Measurements from ENCODE around the gene UBE3B. TPM values are rescaled to one million over a fixed set of nuclear protein-coding genes. Genes with fewer than 3 reads are reported as not detected.

Gene UBE3B
- total RNA-seq, 1 experiment from 2014 or later, result 17.0 TPM

DNA sequence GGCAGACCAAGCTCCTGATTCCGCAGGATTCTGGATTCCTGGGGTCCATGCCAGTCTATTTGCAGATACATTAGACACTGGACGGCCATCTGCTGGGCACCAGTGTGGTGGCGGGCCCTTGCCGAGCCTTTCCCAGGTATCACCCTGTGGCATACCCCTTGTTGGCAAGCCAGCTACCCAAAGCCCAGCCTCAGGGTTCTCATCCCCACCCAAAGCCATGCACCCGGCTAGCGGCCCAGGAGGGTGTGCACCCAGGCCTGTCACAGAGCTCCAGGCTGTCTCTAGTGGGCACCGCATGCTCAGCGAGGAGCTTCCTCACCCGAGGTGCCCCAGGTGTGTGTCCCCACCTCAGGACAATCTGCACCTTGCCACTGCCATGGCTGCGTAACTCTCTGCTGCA, 82.2 kb downstream of the UBE3B start:
- Histone ChIP-seq H3K4me3 (ENCODE audit: insufficient read depth, low read depth, low read length) (no peak overlapping the region), H3K27me3 (ENCODE audit: control insufficient read depth, insufficient read depth, low read length) (no peaks in the 10 kb centered on the region), H3K36me3 (replicated peaks; ENCODE audit: control insufficient read depth, insufficient read depth, low read length) (peaks cover 2% of the 10 kb centered on the region)
- no peak for DNase-seq

DNA sequence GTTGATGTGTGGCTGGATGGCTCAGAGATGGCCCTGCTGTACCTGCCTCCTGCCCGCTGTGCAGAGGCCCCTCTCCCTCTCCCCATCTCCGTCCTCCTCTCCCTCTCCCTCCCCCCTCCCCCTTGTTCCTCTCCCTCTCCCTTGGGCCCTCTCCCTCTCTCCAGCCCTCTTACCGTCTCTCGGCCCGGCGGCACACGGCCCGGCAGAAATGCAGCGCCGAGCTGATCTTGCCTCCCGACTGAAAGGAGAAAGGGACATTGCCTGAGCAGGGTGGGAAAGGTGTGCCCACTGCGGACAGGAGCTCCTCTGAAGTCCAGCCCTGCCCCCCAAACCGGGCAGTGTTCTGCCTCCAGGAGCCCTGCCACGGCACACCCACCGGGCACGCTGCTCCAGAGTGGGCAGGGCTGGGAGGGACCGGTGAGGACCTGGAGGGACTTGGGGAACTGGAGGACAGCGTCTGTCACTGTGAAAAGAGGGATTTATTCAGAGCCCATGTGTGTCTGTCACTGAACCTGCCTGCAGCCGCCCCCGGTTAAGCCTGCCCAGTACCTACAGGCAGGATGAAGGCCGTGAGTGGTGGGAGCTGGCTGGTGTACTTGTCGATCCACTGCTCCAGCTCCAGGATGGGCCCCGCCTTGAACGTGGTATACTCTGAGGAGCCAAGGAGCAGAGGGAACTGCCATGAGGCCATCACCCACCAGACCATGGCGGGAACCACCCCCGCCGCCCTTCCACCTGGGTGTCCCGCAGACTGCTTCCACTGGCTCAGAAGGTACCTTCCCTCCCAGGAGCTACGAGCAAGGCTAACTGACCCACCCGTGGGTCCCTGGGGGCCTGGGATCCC, 83.7 kb downstream of the UBE3B start:
- no peaks in the 10 kb centered on the region for H3K27me3 ChIP-seq (ENCODE audit: control insufficient read depth, insufficient read depth, low read length)
- no peak for DNase-seq
- no peak overlapping the region for H3K4me3 ChIP-seq (ENCODE audit: insufficient read depth, low read depth, low read length)
- peaks cover 6% of the 10 kb centered on the region for H3K36me3 ChIP-seq (replicated peaks; ENCODE audit: control insufficient read depth, insufficient read depth, low read length)

DNA sequence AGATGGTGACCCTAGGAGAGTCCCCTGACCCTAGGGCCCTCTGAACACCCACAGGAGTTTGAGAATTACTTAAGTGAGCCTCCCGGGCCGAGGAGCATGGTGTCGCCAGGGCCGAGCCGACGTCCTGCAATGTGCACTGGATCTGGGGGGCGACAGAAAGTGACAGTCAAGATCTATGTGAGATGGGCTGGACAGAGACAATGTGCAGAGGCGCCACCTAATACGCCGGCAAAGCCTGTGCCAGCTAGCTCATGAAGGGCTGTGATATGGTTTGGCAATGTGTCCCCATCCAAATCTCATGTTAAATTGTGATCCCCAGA, 84.2 kb downstream of the UBE3B start:
- peaks cover 7% of the 10 kb centered on the region for H3K36me3 ChIP-seq (replicated peaks; ENCODE audit: control insufficient read depth, insufficient read depth, low read length)
- no peak overlapping the region for H3K4me3 ChIP-seq (ENCODE audit: insufficient read depth, low read depth, low read length)
- no peaks in the 10 kb centered on the region for H3K27me3 ChIP-seq (ENCODE audit: control insufficient read depth, insufficient read depth, low read length)
- no peak for DNase-seq

DNA sequence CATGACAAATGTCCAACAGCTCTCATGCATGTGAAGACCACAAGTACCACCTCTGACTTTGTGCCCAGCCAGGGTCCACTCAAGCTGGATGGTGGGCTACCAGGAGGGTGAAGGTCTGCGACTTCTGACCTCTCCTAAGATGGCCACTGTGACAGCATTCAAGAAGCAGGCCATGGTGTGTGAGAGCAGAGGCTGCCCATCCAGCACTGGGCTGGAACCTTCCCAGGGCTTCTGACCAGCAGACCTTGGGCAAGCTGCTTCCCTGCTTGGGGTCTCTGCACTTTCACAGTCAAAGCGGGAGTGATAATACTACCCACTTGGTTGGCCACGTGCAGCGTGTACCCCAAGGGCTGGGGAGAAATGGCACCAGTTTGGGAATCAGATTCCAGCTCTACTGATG, 85.4 kb downstream of the UBE3B start:
- Histone ChIP-seq H3K27me3 (ENCODE audit: control insufficient read depth, insufficient read depth, low read length) (no peaks in the 10 kb centered on the region), H3K36me3 (replicated peaks; ENCODE audit: control insufficient read depth, insufficient read depth, low read length) (peaks cover 7% of the 10 kb centered on the region), H3K4me3 (ENCODE audit: insufficient read depth, low read depth, low read length) (no peak overlapping the region)
- no peak for DNase-seq

DNA sequence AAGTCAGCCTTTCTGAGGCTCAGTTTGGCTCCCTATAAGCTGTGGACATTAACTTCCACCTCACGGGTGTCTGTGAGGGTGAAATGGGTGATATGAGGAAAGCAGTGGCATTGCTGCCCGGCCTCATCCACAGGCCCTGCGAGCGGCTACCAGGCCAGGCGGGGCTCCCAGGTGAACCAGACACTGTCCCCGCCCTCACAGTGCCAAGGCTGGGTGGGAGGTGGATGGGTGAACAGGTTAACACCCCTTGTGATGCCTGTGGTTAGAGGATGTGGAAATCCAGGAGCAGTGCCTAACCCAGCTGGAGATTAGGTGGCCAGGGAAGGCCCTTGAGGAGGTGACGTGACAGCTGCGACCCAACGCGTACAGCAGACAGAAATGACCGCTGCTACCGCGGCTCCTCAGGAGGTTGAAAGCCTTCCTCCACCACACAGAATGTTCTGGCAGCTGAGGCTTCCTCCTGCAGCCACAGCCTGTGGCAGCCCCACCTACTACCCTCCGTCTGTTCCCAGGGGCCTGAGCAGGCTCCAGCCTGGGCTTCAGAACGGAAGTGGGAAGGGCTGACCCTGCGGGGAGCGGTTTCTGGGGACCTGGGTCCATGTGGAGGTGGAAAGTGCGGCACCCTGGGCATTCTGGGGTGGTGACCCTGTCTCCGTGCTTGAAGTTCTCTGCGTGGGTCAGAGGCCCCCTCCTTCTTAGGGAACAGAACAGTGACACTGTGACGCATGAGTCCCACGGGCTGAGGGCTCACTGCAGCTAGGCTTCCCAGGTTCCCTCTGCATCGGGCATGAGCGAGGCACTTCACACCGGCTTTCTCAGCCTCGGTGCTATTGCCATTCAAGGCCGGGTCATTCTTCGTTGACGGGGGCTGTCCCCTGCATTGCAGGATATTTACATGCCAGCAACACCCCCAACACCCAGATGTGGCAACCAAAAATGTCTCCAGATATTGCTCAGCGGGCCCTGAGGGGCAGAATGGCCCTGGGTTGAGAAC, 86.2 kb downstream of the UBE3B start:
- DNase-seq, result no peak

DNA sequence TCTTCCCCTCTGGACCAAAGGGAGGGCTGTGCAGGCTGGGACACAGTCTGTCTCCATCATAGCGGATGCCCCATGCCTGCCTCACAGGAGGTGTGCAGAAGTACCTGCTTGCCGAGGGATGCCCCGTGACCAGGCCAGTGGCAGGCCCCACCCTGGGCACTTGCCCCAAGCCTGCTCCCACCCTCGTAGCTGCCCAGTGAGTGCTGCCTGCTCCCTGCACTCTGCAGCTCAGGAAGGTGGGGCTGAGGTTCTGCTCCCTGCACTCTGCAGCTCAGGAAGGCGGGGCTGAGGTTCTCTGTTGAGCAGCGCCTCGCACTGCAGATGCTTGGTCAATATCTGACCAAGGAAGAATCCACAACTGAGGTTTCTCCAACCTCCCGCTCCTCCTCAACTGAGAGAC, 89.0 kb downstream of the UBE3B start:
- no peak for DNase-seq
- no peaks in the 10 kb centered on the region for H3K27me3 ChIP-seq (ENCODE audit: control insufficient read depth, insufficient read depth, low read length)
- H3K4me3 ChIP-seq (ENCODE audit: insufficient read depth, low read depth, low read length), result no peak overlapping the region
- peaks cover 9% of the 10 kb centered on the region for H3K36me3 ChIP-seq (replicated peaks; ENCODE audit: control insufficient read depth, insufficient read depth, low read length)

More for the DNA sequence above, 86.2 kb downstream of the UBE3B start:
- no peaks in the 10 kb centered on the region for H3K27me3 ChIP-seq (ENCODE audit: control insufficient read depth, insufficient read depth, low read length)
- H3K4me3 ChIP-seq (ENCODE audit: insufficient read depth, low read depth, low read length), result no peak overlapping the region
- peaks cover 9% of the 10 kb centered on the region for H3K36me3 ChIP-seq (replicated peaks; ENCODE audit: control insufficient read depth, insufficient read depth, low read length)

DNA sequence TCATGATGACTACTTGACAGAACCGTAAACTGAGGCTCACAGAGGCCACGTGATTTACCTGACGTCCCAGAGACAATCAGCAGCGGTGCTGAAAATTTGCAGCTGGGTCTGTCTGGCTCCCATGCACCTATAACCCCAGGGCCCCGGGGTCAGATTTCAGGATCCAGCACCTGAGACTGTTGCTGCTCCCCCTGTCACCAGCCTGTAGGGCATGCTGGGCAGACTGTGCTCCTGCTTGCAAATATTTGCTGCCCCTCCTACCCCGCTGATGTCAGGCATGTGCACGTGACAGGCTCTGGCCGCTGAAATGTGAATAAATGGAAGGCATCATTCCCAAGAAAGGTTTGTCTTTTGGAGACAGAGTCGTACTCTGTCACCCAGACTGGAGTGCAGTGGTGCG, 89.9 kb downstream of the UBE3B start:
- Histone ChIP-seq H3K4me3 (ENCODE audit: insufficient read depth, low read depth, low read length) (no peak overlapping the region), H3K27me3 (ENCODE audit: control insufficient read depth, insufficient read depth, low read length) (no peaks in the 10 kb centered on the region), H3K36me3 (replicated peaks; ENCODE audit: control insufficient read depth, insufficient read depth, low read length) (peaks cover 9% of the 10 kb centered on the region)
- no peak for DNase-seq

DNA sequence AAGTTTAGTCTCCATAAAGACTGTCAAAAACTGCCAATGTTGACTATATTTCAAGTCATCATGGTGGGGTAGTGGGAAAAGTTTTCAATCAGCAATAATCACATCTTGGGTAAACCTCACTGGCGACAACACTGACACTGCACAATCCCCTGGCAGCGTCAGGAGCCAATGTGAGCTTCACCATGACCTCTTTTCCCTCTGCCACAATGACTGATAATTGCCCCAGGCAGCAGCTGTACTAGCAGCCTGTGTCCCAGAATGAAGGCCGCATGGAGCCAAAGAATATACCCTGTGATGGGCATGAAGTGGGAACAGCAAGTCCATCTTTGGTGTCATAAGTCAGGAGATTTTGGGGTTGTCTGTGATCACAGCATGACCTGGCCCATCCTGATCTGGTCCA, 90.5 kb downstream of the UBE3B start:
- Histone ChIP-seq H3K27me3 (ENCODE audit: control insufficient read depth, insufficient read depth, low read length) (no peaks in the 10 kb centered on the region), H3K4me3 (ENCODE audit: insufficient read depth, low read depth, low read length) (no peak overlapping the region), H3K36me3 (replicated peaks; ENCODE audit: control insufficient read depth, insufficient read depth, low read length) (peaks cover 7% of the 10 kb centered on the region)
- DNase-seq, result no peak

DNA sequence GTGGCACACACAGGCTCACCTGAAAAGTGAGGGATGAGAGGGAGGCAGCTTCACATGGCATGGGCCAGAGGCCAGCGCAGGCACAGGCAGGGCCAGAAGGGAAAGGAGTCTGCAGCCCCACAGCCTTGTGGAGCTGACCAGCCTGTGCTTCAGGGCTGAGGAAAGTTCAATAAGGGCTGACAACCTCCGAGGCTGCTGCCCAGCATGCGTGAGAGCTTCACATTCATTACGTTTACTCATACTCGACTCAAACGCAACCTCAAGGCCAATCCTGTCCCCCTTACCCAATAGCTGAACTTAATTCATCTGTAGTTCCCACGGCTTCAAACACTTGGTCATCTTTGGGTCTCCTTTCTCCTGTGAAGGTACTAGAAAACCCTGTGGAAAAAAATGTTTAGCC, 91.1 kb downstream of the UBE3B start:
- no peak overlapping the region for H3K4me3 ChIP-seq (ENCODE audit: insufficient read depth, low read depth, low read length)
- DNase-seq, result no peak
- H3K27me3 ChIP-seq (ENCODE audit: control insufficient read depth, insufficient read depth, low read length), result no peaks in the 10 kb centered on the region
- peaks cover 7% of the 10 kb centered on the region for H3K36me3 ChIP-seq (replicated peaks; ENCODE audit: control insufficient read depth, insufficient read depth, low read length)

DNA sequence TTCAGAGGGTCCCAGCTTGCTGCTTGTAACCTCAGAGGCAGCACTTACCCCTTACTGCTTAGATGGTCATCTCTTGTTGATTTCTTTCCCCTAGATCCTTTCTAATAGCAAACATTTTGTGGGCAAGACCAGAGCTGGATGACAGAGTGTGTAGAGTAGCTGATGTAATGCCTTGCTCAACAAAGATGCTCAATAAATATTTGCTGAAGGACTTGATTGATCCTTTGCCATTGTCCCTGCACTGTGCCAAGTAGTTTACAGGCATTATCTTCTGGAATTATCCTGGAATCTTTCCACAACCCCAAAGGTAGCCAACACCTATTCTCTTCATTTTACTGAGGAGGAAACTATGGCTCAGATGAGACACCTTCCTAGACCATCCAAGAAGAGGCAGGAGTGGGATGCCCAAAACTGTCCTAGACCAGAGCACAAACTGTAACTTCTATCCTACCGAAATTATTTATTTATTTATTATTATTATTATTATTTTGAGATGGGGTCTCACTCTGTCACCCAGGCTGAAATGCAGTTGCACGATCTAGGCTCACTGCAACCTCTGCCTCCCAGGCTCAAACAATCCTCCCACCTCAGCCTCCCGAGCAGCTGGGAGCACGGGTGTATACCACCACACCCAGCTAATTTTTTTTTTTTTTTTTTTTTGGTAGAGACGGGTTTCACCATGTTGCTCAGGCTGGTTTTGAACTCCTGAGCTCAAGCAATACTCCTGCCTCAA, 94.5 kb downstream of the UBE3B start:
- Histone ChIP-seq H3K36me3 (replicated peaks; ENCODE audit: control insufficient read depth, insufficient read depth, low read length) (peaks cover 6% of the 10 kb centered on the region), H3K27me3 (ENCODE audit: control insufficient read depth, insufficient read depth, low read length) (no peaks in the 10 kb centered on the region), H3K4me3 (ENCODE audit: insufficient read depth, low read depth, low read length) (no peak overlapping the region)
- DNase-seq, result no peak

DNA sequence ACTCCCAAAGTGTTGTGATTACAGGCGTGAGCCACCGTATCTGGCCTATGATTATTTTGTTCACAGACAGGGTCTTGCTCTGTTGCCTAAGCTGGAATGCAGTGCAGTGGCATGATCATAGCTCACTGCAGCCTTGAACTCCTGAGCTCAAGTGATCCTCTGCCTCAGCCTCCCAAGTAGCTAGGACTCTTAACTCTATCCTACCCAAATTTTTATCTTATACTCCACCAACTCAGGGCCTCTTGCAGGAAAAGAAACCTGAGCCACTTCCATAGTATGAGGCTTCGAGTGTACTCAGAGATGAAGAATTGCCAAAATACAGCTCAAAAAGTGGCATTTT, 95.0 kb downstream of the UBE3B start:
- Histone ChIP-seq H3K27me3 (ENCODE audit: control insufficient read depth, insufficient read depth, low read length) (no peaks in the 10 kb centered on the region), H3K36me3 (replicated peaks; ENCODE audit: control insufficient read depth, insufficient read depth, low read length) (peaks cover 10% of the 10 kb centered on the region), H3K4me3 (ENCODE audit: insufficient read depth, low read depth, low read length) (no peak overlapping the region; the same call in 1 of the 2 replicates)
- DNase-seq, result no peak

DNA sequence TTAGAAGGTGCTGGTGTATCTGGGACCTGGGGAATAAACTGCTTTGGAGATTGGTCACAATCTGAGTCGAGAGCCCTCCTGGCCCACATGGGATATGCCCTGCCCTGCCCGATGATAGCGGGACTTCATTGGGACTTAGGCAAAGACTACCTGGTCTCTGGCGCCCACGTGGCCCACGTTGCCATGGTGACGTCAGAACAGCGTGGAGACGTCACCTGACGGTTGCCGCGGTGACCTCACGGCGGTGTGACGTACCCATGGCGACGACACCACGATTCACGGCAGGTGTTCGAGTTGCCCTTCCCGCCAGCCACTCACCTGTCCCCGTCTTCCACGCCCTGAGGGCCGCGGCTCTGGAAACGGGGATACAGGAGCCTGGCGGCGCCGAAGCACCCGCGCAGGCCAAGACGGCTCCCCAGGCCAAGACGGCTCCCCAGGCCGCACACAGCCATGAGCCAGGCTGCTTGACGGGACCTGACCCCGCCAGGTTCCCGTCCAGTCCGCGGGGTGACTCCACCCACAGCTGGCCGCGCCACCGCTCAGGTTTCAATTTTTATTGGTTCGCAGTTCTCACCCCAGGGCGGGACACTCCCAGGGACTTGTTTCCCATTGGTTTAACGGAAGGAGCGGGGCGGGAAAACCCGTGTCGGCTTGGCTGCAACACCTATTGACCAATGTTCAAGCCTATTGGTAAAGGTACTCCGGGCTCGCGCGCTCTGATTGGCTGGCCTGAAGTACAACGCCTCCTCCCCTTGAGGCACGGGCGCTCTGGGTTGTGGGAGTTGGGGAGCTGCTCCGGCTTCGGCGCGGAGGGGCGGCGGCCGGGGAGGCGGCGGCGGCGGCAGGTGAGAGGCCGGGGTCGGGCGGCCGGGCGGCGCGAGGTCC, 95.8 kb downstream of the UBE3B start, which contains the start of the genes MMAB and MVK:
Gene MMAB, minus strand, starts transcription at position 476 of the 885 bp plus-strand sequence. Its CDS starts 24 bp downstream, at position 452.
Gene MVK, plus strand, starts transcription at position 766 of the 885 bp plus-strand sequence. CDS start 1,029 bp downstream, outside the sequence.
- no peaks in the 10 kb centered on the region for H3K27me3 ChIP-seq (ENCODE audit: control insufficient read depth, insufficient read depth, low read length)
- H3K36me3 ChIP-seq (replicated peaks; ENCODE audit: control insufficient read depth, insufficient read depth, low read length), result peaks cover 17% of the 10 kb centered on the region
- H3K4me3 ChIP-seq (ENCODE audit: insufficient read depth, low read depth, low read length), result peak within 1 kb of the TSS; percentile 68
- DNase-seq, result peak; percentile 99

DNA sequence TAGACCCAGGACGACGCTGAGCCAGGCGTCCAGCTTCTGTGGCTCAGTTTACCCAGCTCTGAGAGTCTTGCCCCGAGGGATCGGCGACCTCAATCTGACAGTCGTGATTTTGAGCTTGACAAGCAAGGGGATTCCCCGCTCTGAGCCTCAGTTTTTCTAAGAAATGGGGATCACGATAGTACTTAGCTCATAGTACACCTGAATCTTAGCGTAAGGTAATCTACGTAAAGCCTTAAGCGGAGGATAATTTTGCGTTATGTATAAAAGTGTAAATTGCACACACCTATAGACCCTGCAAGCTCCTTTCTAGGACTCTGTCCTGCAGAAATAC, 96.4 kb downstream of the UBE3B start:
- Histone ChIP-seq H3K4me3 (ENCODE audit: insufficient read depth, low read depth, low read length) (peak overlapping the region; percentile 63), H3K27me3 (ENCODE audit: control insufficient read depth, insufficient read depth, low read length) (no peaks in the 10 kb centered on the region), H3K36me3 (replicated peaks; ENCODE audit: control insufficient read depth, insufficient read depth, low read length) (peaks cover 17% of the 10 kb centered on the region)
- no peak for DNase-seq

DNA sequence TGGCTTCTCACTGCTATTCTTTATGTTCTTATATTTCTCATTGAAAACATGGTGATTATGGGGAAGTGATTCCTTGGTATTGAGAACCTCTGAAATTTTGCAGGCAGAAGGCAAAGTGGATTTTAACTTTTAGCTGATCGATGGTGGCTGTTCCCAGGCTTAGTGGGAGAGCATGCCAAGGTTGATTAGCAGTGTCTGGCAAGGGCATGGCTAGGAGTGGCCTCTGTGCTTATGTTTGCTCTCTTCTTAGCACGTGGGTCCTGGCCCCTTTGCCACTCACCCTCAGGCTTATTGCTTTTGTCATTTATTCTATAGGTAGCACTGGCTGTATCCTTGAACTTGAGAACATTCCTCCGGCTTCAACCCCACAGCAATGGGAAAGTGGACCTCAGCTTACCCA, 98.2 kb downstream of the UBE3B start:
- Histone ChIP-seq H3K4me3 (ENCODE audit: insufficient read depth, low read depth, low read length) (no peak overlapping the region), H3K36me3 (replicated peaks; ENCODE audit: control insufficient read depth, insufficient read depth, low read length) (peaks cover 22% of the 10 kb centered on the region), H3K27me3 (ENCODE audit: control insufficient read depth, insufficient read depth, low read length) (no peaks in the 10 kb centered on the region)
- no peak for DNase-seq

Data from H7 (cell line).